ENCODE results near the gene TOP3A.
A peak's percentile ranks its signal among the peaks of the same experiment; 100 is the strongest.

Gene TOP3A

GRCh38 chr17:18327093-18327492, 12.3 kb upstream of the TOP3A start:
- H3K4me3 ChIP-seq (ENCODE audit: low read depth, low read length) = no peak overlapping the region
- no peak for DNase-seq (ENCODE audit: low read depth)

GRCh38 chr17:18326572-18326971, 11.8 kb upstream of the TOP3A start:
- no peak for DNase-seq (ENCODE audit: low read depth)
- H3K4me3 ChIP-seq (ENCODE audit: low read depth, low read length) = no peak overlapping the region
- TF ChIP-seq, protein P1, sequence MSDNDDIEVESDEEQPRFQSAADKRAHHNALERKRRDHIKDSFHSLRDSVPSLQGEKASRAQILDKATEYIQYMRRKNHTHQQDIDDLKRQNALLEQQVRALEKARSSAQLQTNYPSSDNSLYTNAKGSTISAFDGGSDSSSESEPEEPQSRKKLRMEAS (IDR thresholded peaks at IDR 0.05; ENCODE audit: low read depth, low read length) = no peak
- TF ChIP-seq, protein P2, sequence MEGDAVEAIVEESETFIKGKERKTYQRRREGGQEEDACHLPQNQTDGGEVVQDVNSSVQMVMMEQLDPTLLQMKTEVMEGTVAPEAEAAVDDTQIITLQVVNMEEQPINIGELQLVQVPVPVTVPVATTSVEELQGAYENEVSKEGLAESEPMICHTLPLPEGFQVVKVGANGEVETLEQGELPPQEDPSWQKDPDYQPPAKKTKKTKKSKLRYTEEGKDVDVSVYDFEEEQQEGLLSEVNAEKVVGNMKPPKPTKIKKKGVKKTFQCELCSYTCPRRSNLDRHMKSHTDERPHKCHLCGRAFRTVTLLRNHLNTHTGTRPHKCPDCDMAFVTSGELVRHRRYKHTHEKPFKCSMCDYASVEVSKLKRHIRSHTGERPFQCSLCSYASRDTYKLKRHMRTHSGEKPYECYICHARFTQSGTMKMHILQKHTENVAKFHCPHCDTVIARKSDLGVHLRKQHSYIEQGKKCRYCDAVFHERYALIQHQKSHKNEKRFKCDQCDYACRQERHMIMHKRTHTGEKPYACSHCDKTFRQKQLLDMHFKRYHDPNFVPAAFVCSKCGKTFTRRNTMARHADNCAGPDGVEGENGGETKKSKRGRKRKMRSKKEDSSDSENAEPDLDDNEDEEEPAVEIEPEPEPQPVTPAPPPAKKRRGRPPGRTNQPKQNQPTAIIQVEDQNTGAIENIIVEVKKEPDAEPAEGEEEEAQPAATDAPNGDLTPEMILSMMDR (IDR thresholded peaks at IDR 0.05; ENCODE audit: low read depth, low read length) = no peak
- TF ChIP-seq POLR2A (IDR thresholded peaks at IDR 0.05; ENCODE audit: extremely low read depth, insufficient read length) (no peak), MYC (IDR thresholded peaks at IDR 0.05; ENCODE audit: low read depth, low read length) (no peak)

More at GRCh38 chr17:18327093-18327492, 12.3 kb upstream of the TOP3A start:
- TF ChIP-seq POLR2A (IDR thresholded peaks at IDR 0.05; ENCODE audit: extremely low read depth, insufficient read length) = no peak

GRCh38 chr17:18326039-18326438, 11.2 kb upstream of the TOP3A start:
- TF ChIP-seq, protein P1 (IDR thresholded peaks at IDR 0.05; ENCODE audit: low read depth, low read length) = no peak
- TF ChIP-seq, protein P2 (IDR thresholded peaks at IDR 0.05; ENCODE audit: low read depth, low read length) = no peak
- TF ChIP-seq POLR2A (IDR thresholded peaks at IDR 0.05; ENCODE audit: extremely low read depth, insufficient read length) (no peak), MYC (IDR thresholded peaks at IDR 0.05; ENCODE audit: low read depth, low read length) (no peak)
- H3K4me3 ChIP-seq (ENCODE audit: low read depth, low read length) = no peak overlapping the region
- no peak for DNase-seq (ENCODE audit: low read depth)

GRCh38 chr17:18324140-18325050, 9.6 kb upstream of the TOP3A start:
- peak; percentile 28 for DNase-seq (ENCODE audit: low read depth)
- TF ChIP-seq POLR2A (IDR thresholded peaks at IDR 0.05; ENCODE audit: extremely low read depth, insufficient read length) (no peak), MYC (IDR thresholded peaks at IDR 0.05; ENCODE audit: low read depth, low read length) (no peak)
- TF ChIP-seq, protein P2 (IDR thresholded peaks at IDR 0.05; ENCODE audit: low read depth, low read length) = no peak

GRCh38 chr17:18323507-18324139, 8.8 kb upstream of the TOP3A start:
- TF ChIP-seq, protein P2 (IDR thresholded peaks at IDR 0.05; ENCODE audit: low read depth, low read length) = no peak
- TF ChIP-seq, protein P1 (IDR thresholded peaks at IDR 0.05; ENCODE audit: low read depth, low read length) = no peak
- no peak for TF ChIP-seq MYC (IDR thresholded peaks at IDR 0.05; ENCODE audit: low read depth, low read length)
- TF ChIP-seq POLR2A (IDR thresholded peaks at IDR 0.05; ENCODE audit: extremely low read depth, insufficient read length) = no peak
- no peak overlapping the region for H3K4me3 ChIP-seq (ENCODE audit: low read depth, low read length)
- no peak for DNase-seq (ENCODE audit: low read depth)

More at GRCh38 chr17:18324140-18325050, 9.6 kb upstream of the TOP3A start:
- no peak overlapping the region for H3K4me3 ChIP-seq (ENCODE audit: low read depth, low read length)

GRCh38 chr17:18323007-18323406, 8.2 kb upstream of the TOP3A start:
- peak; percentile 41 for DNase-seq (ENCODE audit: low read depth)
- H3K4me3 ChIP-seq (ENCODE audit: low read depth, low read length) = no peak overlapping the region
- TF ChIP-seq, protein P1 (IDR thresholded peaks at IDR 0.05; ENCODE audit: low read depth, low read length) = no peak

Measured in NB4 (cell line).